IMR-90 (cell line): ENCODE results near the gene USP53.

Experiments
- CTCF ChIP-seq: conservative IDR thresholded peaks from 2 replicates; pipeline ENCODE4 v1.5.1; 2012; ENCODE audit warnings: mild to moderate bottlenecking, low read depth, low read length, improper control_type of control experiment
- RFX5 ChIP-seq: IDR thresholded peaks from 2 replicates; pipeline ENCODE4 v1.8.0; 2012; ENCODE audit warnings: low read depth, mild to moderate bottlenecking, low read length, moderate library complexity
- SMC3 ChIP-seq: fragments of 150-350 bp; IDR thresholded peaks from 2 replicates; pipeline ENCODE4 v1.6.1; 2016; ENCODE audit warnings: low read depth, mild to moderate bottlenecking, antibody characterized with exemption, low read length, moderate library complexity

- TF ChIP-seq CTCF (no peak), SMC3 (no peak), RFX5 (no peak)
Observed at GRCh38 chr4:119304431-119304830, 91.9 kb downstream of the USP53 start.
